ENCODE results near the gene ENDOU.

ENDOU gene

DNA sequence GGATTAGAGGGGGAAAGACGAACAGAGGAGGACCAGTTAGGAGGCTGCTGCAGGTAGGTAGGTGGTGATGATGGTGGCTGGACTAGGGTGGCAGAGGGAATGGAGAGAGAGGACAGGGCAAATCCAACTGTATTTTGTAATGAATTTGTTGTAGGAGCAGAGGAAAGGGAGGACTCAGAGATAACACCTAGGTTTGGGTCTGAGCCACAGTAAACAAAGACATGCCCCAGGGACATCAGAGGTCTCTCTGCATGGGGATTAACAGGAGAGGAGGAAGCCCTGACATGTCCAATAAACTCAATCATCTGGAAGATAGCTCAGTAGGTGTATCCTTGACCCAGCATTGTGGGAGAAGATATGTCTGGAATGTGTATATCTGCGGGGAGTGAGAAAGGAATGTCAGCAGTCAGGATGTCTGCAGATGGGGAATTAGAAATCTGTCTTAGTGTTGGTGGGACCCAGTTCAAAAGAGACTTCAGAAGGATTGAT is 43.1 kb upstream of the ENDOU start:
- Histone ChIP-seq H3K9ac (ENCODE audit: low read depth, low read length) (no peak overlapping the region), H3K4me3 (ENCODE audit: low read depth in 1 of 2, low read length in 2 of 2) (no peak overlapping the region), H3K79me2 (ENCODE audit: insufficient read depth, low read length) (no peaks in the 10 kb centered on the region), H3K4me2 (ENCODE audit: insufficient read depth, low read length) (no peak overlapping the region), H3K36me3 (ENCODE audit: insufficient read depth, low read length) (no peaks in the 10 kb centered on the region), H2AFZ (ENCODE audit: low read depth, low read length) (no peak overlapping the region), H3K27me3 (ENCODE audit: insufficient read depth, low read length, poor library complexity) (peaks cover 11% of the 10 kb centered on the region), H3K27ac (ENCODE audit: low read length) (no peak overlapping the region), H3K9me3 (ENCODE audit: insufficient read depth, low read length, severe bottlenecking) (no peaks in the 10 kb centered on the region), H4K20me1 (ENCODE audit: insufficient read depth, low read length) (peaks cover 3% of the 10 kb centered on the region; the same call in 1 of the 2 replicates), H3K4me1 (ENCODE audit: insufficient read depth, low read length) (peaks cover 4% of the 10 kb centered on the region; the same call in 1 of the 2 replicates)
- TF ChIP-seq EZH2 (IDR thresholded peaks at IDR 0.05; ENCODE audit: borderline replicate concordance, low read depth, low read length, severe bottlenecking), result no peak
- TF ChIP-seq, protein P1, sequence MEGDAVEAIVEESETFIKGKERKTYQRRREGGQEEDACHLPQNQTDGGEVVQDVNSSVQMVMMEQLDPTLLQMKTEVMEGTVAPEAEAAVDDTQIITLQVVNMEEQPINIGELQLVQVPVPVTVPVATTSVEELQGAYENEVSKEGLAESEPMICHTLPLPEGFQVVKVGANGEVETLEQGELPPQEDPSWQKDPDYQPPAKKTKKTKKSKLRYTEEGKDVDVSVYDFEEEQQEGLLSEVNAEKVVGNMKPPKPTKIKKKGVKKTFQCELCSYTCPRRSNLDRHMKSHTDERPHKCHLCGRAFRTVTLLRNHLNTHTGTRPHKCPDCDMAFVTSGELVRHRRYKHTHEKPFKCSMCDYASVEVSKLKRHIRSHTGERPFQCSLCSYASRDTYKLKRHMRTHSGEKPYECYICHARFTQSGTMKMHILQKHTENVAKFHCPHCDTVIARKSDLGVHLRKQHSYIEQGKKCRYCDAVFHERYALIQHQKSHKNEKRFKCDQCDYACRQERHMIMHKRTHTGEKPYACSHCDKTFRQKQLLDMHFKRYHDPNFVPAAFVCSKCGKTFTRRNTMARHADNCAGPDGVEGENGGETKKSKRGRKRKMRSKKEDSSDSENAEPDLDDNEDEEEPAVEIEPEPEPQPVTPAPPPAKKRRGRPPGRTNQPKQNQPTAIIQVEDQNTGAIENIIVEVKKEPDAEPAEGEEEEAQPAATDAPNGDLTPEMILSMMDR (IDR thresholded peaks at IDR 0.05; ENCODE audit: borderline replicate concordance, extremely low read depth, low read length, poor library complexity, severe bottlenecking), result no peak
- no peak for ATAC-seq (ENCODE audit: insufficient read depth, low read depth)
- DNase-seq, result no peak

DNA sequence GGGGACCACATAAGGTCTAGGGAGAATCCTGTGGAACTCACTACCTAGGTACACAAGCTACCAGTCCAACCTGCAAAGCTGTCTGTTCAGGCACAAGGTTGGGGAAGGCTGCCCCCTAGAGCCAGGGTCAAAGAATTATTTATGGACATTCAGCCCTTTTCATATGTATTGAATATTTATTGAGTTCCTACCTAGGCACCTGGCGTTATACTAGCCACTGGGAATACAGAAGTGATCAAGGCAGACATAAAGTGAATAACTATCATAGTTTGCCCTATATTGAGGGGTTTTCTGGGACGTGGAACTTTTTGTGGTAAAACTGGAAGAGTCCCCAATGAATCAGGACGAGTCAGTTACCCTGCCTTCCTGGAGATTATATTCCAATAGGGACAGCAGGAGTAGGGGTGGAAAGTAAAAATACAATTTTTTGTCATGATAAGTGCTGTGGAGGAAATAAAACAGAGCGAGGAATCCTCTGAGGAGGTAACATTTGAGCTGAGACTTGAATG is 42.0 kb upstream of the ENDOU start:
- Histone ChIP-seq H3K36me3 (ENCODE audit: insufficient read depth, low read length) (no peaks in the 10 kb centered on the region), H3K27ac (ENCODE audit: low read length) (no peak overlapping the region), H3K9me3 (ENCODE audit: insufficient read depth, low read length, severe bottlenecking) (no peaks in the 10 kb centered on the region), H3K4me2 (ENCODE audit: insufficient read depth, low read length) (no peak overlapping the region), H4K20me1 (ENCODE audit: insufficient read depth, low read length) (peaks cover 3% of the 10 kb centered on the region; the same call in 1 of the 2 replicates), H3K4me1 (ENCODE audit: insufficient read depth, low read length) (no peaks in the 10 kb centered on the region), H3K9ac (ENCODE audit: low read depth, low read length) (no peak overlapping the region), H2AFZ (ENCODE audit: low read depth, low read length) (no peak overlapping the region), H3K79me2 (ENCODE audit: insufficient read depth, low read length) (no peaks in the 10 kb centered on the region), H3K27me3 (ENCODE audit: insufficient read depth, low read length, poor library complexity) (peaks cover 15% of the 10 kb centered on the region), H3K4me3 (ENCODE audit: low read depth in 1 of 2, low read length in 2 of 2) (no peak overlapping the region)
- no peak for TF ChIP-seq EZH2 (IDR thresholded peaks at IDR 0.05; ENCODE audit: borderline replicate concordance, low read depth, low read length, severe bottlenecking)
- TF ChIP-seq, protein P1 (IDR thresholded peaks at IDR 0.05; ENCODE audit: borderline replicate concordance, extremely low read depth, low read length, poor library complexity, severe bottlenecking), result peak; percentile 67
- ATAC-seq (ENCODE audit: insufficient read depth, low read depth) (peak; percentile 55), DNase-seq (peak; percentile 63)

DNA sequence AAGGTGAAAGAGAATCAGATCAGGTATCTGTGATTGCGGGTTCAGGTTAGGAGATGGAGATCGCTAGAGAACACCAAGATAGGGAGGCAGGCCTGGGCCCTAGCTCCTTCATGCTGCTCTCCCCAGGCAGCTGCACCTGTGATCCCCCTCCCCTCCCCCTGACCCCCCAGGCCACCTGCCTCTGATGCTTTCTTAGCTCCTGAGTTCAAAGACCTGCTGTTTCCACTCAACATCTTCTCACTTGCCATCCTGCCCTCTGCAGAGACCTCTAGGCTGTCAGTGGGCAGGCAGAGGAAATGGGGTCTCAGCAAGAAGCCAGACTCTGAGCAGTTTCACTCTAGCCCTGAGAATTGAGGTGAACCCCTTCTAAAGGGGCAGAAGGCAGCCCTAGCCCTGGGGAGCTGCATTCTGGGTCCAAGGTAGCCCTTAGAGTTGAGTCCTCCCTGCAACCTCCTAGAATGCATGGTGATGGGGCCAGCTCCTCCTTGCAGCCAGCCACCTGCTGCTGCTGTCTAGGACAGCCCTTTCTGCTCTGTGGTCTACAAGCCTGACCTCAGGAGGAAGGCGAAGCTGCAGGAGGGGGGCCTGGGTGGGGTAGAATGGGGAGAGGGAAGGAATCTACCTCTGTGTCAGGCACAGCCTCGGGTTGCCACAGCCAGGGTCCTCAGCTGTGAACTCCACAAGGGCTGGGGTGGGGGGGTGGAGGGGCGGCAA is 41.4 kb upstream of the ENDOU start:
- peak; percentile 85 for ATAC-seq (ENCODE audit: insufficient read depth, low read depth)
- no peak overlapping the region for H3K4me2 ChIP-seq (ENCODE audit: insufficient read depth, low read length)

More for the DNA sequence above, 41.4 kb upstream of the ENDOU start:
- Histone ChIP-seq H3K9ac (ENCODE audit: low read depth, low read length) (no peak overlapping the region), H3K36me3 (ENCODE audit: insufficient read depth, low read length) (no peaks in the 10 kb centered on the region), H3K79me2 (ENCODE audit: insufficient read depth, low read length) (no peaks in the 10 kb centered on the region), H3K27me3 (ENCODE audit: insufficient read depth, low read length, poor library complexity) (peaks cover 16% of the 10 kb centered on the region), H3K4me3 (ENCODE audit: low read depth in 1 of 2, low read length in 2 of 2) (no peak overlapping the region), H3K9me3 (ENCODE audit: insufficient read depth, low read length, severe bottlenecking) (no peaks in the 10 kb centered on the region), H4K20me1 (ENCODE audit: insufficient read depth, low read length) (peaks cover 3% of the 10 kb centered on the region; the same call in 1 of the 2 replicates), H2AFZ (ENCODE audit: low read depth, low read length) (no peak overlapping the region), H3K27ac (ENCODE audit: low read length) (no peak overlapping the region), H3K4me1 (ENCODE audit: insufficient read depth, low read length) (no peaks in the 10 kb centered on the region)
- no peak for TF ChIP-seq EZH2 (IDR thresholded peaks at IDR 0.05; ENCODE audit: borderline replicate concordance, low read depth, low read length, severe bottlenecking)
- TF ChIP-seq, protein P1 (IDR thresholded peaks at IDR 0.05; ENCODE audit: borderline replicate concordance, extremely low read depth, low read length, poor library complexity, severe bottlenecking), result no peak
- DNase-seq, result peak; percentile 62
